Measurements from ENCODE around the gene FAM200B. TPM values are rescaled to one million over a fixed set of nuclear protein-coding genes. Genes with fewer than 3 reads are reported as not detected.

The FAM200B gene
- total and polyA plus RNA-seq, 2 experiments from 2014 or later = 34.4 to 88.0 TPM

DNA sequence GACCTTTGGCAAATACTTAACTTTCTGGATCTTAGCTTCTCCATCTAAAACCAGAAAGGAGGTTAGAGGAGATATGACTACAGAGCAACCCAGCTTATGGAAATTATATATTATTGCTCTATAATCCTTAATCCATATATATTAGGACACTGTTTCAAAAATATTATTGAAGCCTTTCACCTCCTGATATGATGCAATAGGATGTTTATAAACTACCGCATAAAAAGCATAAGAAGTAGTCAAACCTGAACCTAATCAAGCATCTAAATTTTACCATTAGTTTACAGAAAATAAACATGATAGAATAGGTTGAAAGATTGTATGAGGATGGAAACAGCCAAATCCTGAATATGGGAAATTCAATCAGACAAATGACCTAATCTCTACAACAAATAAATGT lies 5.6 kb upstream of the FAM200B start:
- Histone ChIP-seq H3K9me2 (ENCODE audit: insufficient read depth) (no peaks in the 10 kb centered on the region), H3K4me1 (ENCODE audit: insufficient read depth) (peaks cover 30% of the 10 kb centered on the region), H3K27ac (ENCODE audit: low read depth) (no peak overlapping the region; the same call in 1 of the 2 replicates), H3K79me2 (replicated peaks; ENCODE audit: insufficient read depth) (peaks cover 93% of the 10 kb centered on the region), H3F3A (replicated peaks; ENCODE audit: low read depth) (no peaks in the 10 kb centered on the region), H3K27me3 (ENCODE audit: insufficient read depth) (no peaks in the 10 kb centered on the region), H2AFZ (no peak overlapping the region), H4K20me1 (replicated peaks; ENCODE audit: insufficient read depth) (peaks cover 13% of the 10 kb centered on the region; the same call in 1 of the 2 replicates), H3K4me3 (no peak overlapping the region), H3K4me2 (no peak overlapping the region), H3K36me3 (ENCODE audit: insufficient read depth) (no peaks in the 10 kb centered on the region)
- Mint-ChIP-seq H3K27ac (no peak overlapping the region; the same call in 1 of the 2 replicates), H3K4me3 (no peak overlapping the region), H3K4me1 (peaks cover 25% of the 10 kb centered on the region), H3K36me3 (ENCODE audit: low read depth) (peaks cover 22% of the 10 kb centered on the region), H3K9me3 (no peaks in the 10 kb centered on the region; the same call in 2 of the 3 replicates), H3K27me3 (ENCODE audit: insufficient read depth, low read depth, poor library complexity) (no peaks in the 10 kb centered on the region)
- no peak for DNase-seq (ENCODE audit: low spot score)
- TF ChIP-seq, protein P1, sequence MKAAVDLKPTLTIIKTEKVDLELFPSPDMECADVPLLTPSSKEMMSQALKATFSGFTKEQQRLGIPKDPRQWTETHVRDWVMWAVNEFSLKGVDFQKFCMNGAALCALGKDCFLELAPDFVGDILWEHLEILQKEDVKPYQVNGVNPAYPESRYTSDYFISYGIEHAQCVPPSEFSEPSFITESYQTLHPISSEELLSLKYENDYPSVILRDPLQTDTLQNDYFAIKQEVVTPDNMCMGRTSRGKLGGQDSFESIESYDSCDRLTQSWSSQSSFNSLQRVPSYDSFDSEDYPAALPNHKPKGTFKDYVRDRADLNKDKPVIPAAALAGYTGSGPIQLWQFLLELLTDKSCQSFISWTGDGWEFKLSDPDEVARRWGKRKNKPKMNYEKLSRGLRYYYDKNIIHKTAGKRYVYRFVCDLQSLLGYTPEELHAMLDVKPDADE (IDR thresholded peaks at IDR 0.05) = no peak
- TF ChIP-seq ZNF114 (CRISPR knock-in tag; IDR thresholded peaks at IDR 0.05) (no peak), JUNB (IDR thresholded peaks at IDR 0.05; ENCODE audit: unreplicated experiment) (no peak), CREB1 (CRISPR knock-in tag; IDR thresholded peaks at IDR 0.05; ENCODE audit: low read depth) (no peak), NANOG (IDR thresholded peaks at IDR 0.05; ENCODE audit: borderline replicate concordance) (no peak), STAT1 (IDR thresholded peaks at IDR 0.05; ENCODE audit: unreplicated experiment) (no peak), ZNF331 (CRISPR knock-in tag; IDR thresholded peaks at IDR 0.05; ENCODE audit: low read depth) (no peak), EZH2phosphoT487 (IDR thresholded peaks at IDR 0.05; ENCODE audit: unreplicated experiment) (no peak), EZH2 (IDR thresholded peaks at IDR 0.05; ENCODE audit: low read depth, unreplicated experiment) (no peak), POLR2AphosphoS5 (IDR thresholded peaks at IDR 0.05; ENCODE audit: low read depth) (no peak)
- TF ChIP-seq, protein P2, sequence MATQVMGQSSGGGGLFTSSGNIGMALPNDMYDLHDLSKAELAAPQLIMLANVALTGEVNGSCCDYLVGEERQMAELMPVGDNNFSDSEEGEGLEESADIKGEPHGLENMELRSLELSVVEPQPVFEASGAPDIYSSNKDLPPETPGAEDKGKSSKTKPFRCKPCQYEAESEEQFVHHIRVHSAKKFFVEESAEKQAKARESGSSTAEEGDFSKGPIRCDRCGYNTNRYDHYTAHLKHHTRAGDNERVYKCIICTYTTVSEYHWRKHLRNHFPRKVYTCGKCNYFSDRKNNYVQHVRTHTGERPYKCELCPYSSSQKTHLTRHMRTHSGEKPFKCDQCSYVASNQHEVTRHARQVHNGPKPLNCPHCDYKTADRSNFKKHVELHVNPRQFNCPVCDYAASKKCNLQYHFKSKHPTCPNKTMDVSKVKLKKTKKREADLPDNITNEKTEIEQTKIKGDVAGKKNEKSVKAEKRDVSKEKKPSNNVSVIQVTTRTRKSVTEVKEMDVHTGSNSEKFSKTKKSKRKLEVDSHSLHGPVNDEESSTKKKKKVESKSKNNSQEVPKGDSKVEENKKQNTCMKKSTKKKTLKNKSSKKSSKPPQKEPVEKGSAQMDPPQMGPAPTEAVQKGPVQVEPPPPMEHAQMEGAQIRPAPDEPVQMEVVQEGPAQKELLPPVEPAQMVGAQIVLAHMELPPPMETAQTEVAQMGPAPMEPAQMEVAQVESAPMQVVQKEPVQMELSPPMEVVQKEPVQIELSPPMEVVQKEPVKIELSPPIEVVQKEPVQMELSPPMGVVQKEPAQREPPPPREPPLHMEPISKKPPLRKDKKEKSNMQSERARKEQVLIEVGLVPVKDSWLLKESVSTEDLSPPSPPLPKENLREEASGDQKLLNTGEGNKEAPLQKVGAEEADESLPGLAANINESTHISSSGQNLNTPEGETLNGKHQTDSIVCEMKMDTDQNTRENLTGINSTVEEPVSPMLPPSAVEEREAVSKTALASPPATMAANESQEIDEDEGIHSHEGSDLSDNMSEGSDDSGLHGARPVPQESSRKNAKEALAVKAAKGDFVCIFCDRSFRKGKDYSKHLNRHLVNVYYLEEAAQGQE (IDR thresholded peaks at IDR 0.05; ENCODE audit: unreplicated experiment) = no peak
- TF ChIP-seq, protein P3, sequence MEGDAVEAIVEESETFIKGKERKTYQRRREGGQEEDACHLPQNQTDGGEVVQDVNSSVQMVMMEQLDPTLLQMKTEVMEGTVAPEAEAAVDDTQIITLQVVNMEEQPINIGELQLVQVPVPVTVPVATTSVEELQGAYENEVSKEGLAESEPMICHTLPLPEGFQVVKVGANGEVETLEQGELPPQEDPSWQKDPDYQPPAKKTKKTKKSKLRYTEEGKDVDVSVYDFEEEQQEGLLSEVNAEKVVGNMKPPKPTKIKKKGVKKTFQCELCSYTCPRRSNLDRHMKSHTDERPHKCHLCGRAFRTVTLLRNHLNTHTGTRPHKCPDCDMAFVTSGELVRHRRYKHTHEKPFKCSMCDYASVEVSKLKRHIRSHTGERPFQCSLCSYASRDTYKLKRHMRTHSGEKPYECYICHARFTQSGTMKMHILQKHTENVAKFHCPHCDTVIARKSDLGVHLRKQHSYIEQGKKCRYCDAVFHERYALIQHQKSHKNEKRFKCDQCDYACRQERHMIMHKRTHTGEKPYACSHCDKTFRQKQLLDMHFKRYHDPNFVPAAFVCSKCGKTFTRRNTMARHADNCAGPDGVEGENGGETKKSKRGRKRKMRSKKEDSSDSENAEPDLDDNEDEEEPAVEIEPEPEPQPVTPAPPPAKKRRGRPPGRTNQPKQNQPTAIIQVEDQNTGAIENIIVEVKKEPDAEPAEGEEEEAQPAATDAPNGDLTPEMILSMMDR (conservative IDR thresholded peaks at IDR 0.05; ENCODE audit: low read depth in 2 of 2) = no peak
- TF ChIP-seq, protein P4, sequence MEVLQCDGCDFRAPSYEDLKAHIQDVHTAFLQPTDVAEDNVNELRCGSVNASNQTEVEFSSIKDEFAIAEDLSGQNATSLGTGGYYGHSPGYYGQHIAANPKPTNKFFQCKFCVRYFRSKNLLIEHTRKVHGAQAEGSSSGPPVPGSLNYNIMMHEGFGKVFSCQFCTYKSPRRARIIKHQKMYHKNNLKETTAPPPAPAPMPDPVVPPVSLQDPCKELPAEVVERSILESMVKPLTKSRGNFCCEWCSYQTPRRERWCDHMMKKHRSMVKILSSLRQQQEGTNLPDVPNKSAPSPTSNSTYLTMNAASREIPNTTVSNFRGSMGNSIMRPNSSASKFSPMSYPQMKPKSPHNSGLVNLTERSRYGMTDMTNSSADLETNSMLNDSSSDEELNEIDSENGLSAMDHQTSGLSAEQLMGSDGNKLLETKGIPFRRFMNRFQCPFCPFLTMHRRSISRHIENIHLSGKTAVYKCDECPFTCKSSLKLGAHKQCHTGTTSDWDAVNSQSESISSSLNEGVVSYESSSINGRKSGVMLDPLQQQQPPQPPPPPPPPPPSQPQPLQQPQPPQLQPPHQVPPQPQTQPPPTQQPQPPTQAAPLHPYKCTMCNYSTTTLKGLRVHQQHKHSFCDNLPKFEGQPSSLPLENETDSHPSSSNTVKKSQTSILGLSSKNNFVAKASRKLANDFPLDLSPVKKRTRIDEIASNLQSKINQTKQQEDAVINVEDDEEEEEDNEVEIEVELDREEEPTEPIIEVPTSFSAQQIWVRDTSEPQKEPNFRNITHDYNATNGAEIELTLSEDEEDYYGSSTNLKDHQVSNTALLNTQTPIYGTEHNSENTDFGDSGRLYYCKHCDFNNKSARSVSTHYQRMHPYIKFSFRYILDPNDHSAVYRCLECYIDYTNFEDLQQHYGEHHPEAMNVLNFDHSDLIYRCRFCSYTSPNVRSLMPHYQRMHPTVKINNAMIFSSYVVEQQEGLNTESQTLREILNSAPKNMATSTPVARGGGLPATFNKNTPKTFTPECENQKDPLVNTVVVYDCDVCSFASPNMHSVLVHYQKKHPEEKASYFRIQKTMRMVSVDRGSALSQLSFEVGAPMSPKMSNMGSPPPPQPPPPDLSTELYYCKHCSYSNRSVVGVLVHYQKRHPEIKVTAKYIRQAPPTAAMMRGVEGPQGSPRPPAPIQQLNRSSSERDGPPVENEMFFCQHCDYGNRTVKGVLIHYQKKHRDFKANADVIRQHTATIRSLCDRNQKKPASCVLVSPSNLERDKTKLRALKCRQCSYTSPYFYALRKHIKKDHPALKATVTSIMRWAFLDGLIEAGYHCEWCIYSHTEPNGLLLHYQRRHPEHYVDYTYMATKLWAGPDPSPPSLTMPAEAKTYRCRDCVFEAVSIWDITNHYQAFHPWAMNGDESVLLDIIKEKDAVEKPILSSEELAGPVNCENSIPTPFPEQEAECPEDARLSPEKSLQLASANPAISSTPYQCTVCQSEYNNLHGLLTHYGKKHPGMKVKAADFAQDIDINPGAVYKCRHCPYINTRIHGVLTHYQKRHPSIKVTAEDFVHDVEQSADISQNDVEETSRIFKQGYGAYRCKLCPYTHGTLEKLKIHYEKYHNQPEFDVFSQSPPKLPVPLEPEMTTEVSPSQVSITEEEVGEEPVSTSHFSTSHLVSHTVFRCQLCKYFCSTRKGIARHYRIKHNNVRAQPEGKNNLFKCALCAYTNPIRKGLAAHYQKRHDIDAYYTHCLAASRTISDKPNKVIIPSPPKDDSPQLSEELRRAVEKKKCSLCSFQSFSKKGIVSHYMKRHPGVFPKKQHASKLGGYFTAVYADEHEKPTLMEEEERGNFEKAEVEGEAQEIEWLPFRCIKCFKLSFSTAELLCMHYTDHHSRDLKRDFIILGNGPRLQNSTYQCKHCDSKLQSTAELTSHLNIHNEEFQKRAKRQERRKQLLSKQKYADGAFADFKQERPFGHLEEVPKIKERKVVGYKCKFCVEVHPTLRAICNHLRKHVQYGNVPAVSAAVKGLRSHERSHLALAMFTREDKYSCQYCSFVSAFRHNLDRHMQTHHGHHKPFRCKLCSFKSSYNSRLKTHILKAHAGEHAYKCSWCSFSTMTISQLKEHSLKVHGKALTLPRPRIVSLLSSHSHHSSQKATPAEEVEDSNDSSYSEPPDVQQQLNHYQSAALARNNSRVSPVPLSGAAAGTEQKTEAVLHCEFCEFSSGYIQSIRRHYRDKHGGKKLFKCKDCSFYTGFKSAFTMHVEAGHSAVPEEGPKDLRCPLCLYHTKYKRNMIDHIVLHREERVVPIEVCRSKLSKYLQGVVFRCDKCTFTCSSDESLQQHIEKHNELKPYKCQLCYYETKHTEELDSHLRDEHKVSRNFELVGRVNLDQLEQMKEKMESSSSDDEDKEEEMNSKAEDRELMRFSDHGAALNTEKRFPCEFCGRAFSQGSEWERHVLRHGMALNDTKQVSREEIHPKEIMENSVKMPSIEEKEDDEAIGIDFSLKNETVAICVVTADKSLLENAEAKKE (CRISPR knock-in tag; IDR thresholded peaks at IDR 0.05) = no peak
- no peak for ATAC-seq

All from GM23338 (cell line).